ENCODE measurements around the gene MT1G. TPM values are rescaled to one million over a fixed set of nuclear protein-coding genes. Genes with fewer than 3 reads are reported as not detected.
"Not testable (repeated sequence)": the region's sequence is repeated elsewhere in the genome, so short reads cannot be mapped to it uniquely, and the experiment has no call there.

The MT1G gene
- total RNA-seq, 3 donors from 2014 or later (not counting 1 experiment from before 2014, with no cell fraction given) = 0.80 to 1.5 TPM; not detected in 1

DNA sequence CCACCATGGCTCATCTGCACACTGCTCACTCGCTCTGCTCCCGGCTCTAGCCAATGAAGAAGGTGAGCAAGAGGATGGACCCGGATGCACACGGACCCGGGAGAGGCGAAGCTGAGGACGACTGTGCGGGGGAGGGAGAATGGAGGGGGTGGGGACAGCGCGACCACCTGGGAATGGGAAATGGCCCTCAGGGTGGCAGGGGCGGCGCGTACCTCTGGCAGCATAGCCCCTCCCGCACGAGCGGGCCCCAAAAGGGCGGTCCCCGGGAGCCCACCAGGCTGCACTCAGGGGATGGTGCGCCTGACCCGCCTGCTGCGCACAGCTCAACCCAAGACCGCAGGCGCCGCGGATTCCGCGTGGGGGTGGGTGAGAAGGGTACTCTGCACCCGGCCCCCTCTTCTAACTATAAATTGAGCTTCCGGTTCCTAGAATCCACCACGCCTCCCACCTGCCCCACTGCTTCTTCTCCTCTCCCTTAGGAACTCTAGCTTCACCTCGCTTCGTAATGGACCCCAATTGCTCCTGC, 7.9 kb upstream of the MT1G start:
- peaks cover 11% of the 10 kb centered on the region for H3K4me1 ChIP-seq (ENCODE audit: control insufficient read depth, insufficient read depth, low read length)
- TF ChIP-seq, protein P1, sequence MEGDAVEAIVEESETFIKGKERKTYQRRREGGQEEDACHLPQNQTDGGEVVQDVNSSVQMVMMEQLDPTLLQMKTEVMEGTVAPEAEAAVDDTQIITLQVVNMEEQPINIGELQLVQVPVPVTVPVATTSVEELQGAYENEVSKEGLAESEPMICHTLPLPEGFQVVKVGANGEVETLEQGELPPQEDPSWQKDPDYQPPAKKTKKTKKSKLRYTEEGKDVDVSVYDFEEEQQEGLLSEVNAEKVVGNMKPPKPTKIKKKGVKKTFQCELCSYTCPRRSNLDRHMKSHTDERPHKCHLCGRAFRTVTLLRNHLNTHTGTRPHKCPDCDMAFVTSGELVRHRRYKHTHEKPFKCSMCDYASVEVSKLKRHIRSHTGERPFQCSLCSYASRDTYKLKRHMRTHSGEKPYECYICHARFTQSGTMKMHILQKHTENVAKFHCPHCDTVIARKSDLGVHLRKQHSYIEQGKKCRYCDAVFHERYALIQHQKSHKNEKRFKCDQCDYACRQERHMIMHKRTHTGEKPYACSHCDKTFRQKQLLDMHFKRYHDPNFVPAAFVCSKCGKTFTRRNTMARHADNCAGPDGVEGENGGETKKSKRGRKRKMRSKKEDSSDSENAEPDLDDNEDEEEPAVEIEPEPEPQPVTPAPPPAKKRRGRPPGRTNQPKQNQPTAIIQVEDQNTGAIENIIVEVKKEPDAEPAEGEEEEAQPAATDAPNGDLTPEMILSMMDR (IDR thresholded peaks at IDR 0.05) = no peak
- Mint-ChIP-seq H3K4me3 (peak overlapping the region; percentile 66), H3K36me3 (no peaks in the 10 kb centered on the region), H3K27ac (no peak overlapping the region), H3K27me3 (ENCODE audit: low read depth in 2 of 2) (peaks cover 43 to 45% of the 10 kb centered on the region in 2 donors), H3K9me3 (no peaks in the 10 kb centered on the region), H3K4me1 (peaks cover 4 to 12% of the 10 kb centered on the region in 2 donors)
- peaks cover 3% of the 10 kb centered on the region for H3K27me3 ChIP-seq (ENCODE audit: control insufficient read depth, insufficient read depth, low read length)
- 4% methylated on average over 32 of the region's 32 CpGs for WGBS (ENCODE audit: insufficient coverage)
- H3K4me3 ChIP-seq (ENCODE audit: low read length) = no peak overlapping the region
- intact Hi-C loops (cut with micrococcal nuclease) = no loop called here
- DNase-seq (peak; percentile 36 to 67), ATAC-seq (peak; percentile 60 to 84 (median 82))
- H3K36me3 ChIP-seq (ENCODE audit: control insufficient read depth, insufficient read depth, low read length) = no peaks in the 10 kb centered on the region
- no peaks in the 10 kb centered on the region for H3K9me3 ChIP-seq (ENCODE audit: control insufficient read depth, insufficient read depth, low read length)
- H3K27ac ChIP-seq (ENCODE audit: low read length) = no peak overlapping the region

DNA sequence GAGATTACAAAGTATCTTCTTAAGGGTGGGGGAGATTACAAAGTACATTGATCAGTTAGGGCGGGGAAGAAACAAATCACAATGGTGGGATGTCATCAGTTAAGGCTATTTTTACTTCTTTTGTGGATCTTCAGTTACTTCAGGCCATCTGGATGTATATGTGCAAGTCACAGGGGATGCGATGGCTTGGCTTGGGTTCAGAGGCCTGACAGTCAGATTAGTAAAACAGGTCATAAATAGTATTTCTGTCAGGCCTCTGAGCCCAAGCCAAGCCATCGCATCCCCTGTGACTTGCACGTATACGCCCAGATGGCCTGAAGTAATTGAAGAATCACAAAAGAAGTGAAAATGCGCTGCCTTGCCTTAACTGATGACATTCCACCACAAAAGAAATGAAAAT, 6.7 kb upstream of the MT1G start:
- H3K4me3 ChIP-seq (ENCODE audit: low read length); intact Hi-C loops (cut with micrococcal nuclease); H3K9me3 ChIP-seq (ENCODE audit: control insufficient read depth, insufficient read depth, low read length); H3K27ac ChIP-seq (ENCODE audit: low read length); DNase-seq; H3K27me3 ChIP-seq (ENCODE audit: control insufficient read depth, insufficient read depth, low read length); ATAC-seq; H3K4me3 Mint-ChIP-seq; H3K36me3 ChIP-seq (ENCODE audit: control insufficient read depth, insufficient read depth, low read length); H3K9me3 Mint-ChIP-seq; H3K36me3 Mint-ChIP-seq; H3K27ac Mint-ChIP-seq: not testable (repeated sequence)
- peaks cover 4 to 16% of the 10 kb centered on the region in 2 donors for H3K4me1 Mint-ChIP-seq
- peaks cover 11% of the 10 kb centered on the region for H3K4me1 ChIP-seq (ENCODE audit: control insufficient read depth, insufficient read depth, low read length)
- H3K27me3 Mint-ChIP-seq (ENCODE audit: low read depth in 2 of 2) = peaks cover 48 to 51% of the 10 kb centered on the region in 2 donors
- 79% methylated on average over 6 of the region's 6 CpGs for WGBS (ENCODE audit: insufficient coverage)

DNA sequence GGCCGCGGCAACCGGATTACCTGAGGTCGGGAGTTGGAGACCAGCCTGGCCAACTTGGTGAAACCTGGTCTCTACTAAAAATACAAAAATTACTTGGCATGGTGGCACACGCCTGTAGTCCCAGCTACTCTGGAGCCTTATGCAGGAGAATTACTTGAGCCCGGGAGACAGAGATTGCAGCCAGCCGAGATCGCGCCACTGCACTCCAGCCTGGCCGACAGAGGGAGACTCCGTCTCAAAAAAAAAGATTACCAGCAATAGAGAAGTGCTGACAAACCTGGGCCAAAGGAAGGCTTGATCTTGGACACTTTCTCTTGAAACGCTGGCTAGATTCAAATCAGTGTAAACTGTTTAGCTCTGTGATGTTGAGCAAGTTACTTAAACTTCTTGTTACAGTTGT, 6.1 kb upstream of the MT1G start:
- Mint-ChIP-seq H3K4me3 (no peak overlapping the region), H3K9me3 (no peaks in the 10 kb centered on the region), H3K36me3 (no peaks in the 10 kb centered on the region), H3K27ac (no peak overlapping the region), H3K27me3 (ENCODE audit: low read depth in 2 of 2) (peaks cover 54 to 57% of the 10 kb centered on the region in 2 donors), H3K4me1 (peaks cover 4 to 22% of the 10 kb centered on the region in 2 donors)
- whole genome bisulfite sequencing (ENCODE audit: insufficient coverage) = 45% methylated on average over 12 of the region's 12 CpGs
- TF ChIP-seq, protein P1 (IDR thresholded peaks at IDR 0.05) = no peak
- H3K4me1 ChIP-seq (ENCODE audit: control insufficient read depth, insufficient read depth, low read length) = peaks cover 11% of the 10 kb centered on the region
- H3K9me3 ChIP-seq (ENCODE audit: control insufficient read depth, insufficient read depth, low read length) = no peaks in the 10 kb centered on the region
- DNase-seq = peak in 1 of 2 donors; percentile 58
- H3K27ac ChIP-seq (ENCODE audit: low read length) = no peak overlapping the region
- H3K27me3 ChIP-seq (ENCODE audit: control insufficient read depth, insufficient read depth, low read length) = peaks cover 15% of the 10 kb centered on the region
- ATAC-seq = peak in 2 of 3 donors; percentile 42 to 52
- no peak overlapping the region for H3K4me3 ChIP-seq (ENCODE audit: low read length)
- intact Hi-C loops (cut with micrococcal nuclease) = no loop called here
- no peaks in the 10 kb centered on the region for H3K36me3 ChIP-seq (ENCODE audit: control insufficient read depth, insufficient read depth, low read length)

DNA sequence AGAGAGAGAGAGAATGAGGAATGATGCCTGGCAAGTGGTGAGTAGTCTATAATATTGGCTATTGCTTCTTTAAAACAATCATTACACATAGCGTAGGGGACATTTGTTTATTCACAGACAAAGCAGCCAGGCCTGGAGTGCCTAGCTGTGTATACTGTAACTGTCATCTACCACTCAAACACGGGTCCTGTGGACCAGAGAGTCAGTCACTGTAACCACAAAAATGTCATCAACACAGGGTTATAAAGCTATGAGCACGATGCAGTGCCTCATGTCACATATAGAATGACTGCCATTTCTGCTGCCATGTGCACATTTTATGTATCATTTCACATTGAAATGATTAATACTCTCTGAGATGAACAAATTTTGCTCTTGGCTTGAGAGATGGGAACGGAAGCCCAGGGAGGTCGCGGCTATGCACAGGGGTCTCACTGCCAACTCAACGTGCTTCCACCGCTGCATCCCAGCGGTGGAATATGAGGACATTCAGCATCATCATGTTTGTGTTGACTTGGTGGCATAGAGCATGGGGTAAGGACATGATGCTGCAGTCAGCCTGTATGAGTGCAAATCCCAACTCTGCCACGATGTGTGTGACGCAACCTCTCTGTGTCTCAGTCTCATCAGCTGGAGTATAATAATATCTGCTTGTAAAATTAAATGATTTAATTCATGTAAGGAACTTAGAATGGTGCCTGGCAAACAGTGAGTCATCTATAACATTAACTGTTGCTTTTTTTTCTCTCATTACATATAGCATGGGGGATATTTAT, 5.1 kb upstream of the MT1G start:
- Histone ChIP-seq H3K36me3 (ENCODE audit: control insufficient read depth, insufficient read depth, low read length) (no peaks in the 10 kb centered on the region), H3K9me3 (ENCODE audit: control insufficient read depth, insufficient read depth, low read length) (no peaks in the 10 kb centered on the region), H3K4me3 (ENCODE audit: low read length) (no peak overlapping the region), H3K27me3 (ENCODE audit: control insufficient read depth, insufficient read depth, low read length) (peaks cover 24% of the 10 kb centered on the region), H3K4me1 (ENCODE audit: control insufficient read depth, insufficient read depth, low read length) (peaks cover 14% of the 10 kb centered on the region), H3K27ac (ENCODE audit: low read length) (no peak overlapping the region)
- peaks cover 63 to 67% of the 10 kb centered on the region in 2 donors for H3K27me3 Mint-ChIP-seq (ENCODE audit: low read depth in 2 of 2)
- H3K36me3 Mint-ChIP-seq = no peaks in the 10 kb centered on the region
- TF ChIP-seq, protein P1 (IDR thresholded peaks at IDR 0.05) = no peak
- H3K27ac Mint-ChIP-seq = no peak overlapping the region
- intact Hi-C loops (cut with micrococcal nuclease) = no loop called here
- WGBS (ENCODE audit: insufficient coverage) = 88% methylated on average over 11 of the region's 11 CpGs
- no peaks in the 10 kb centered on the region for H3K9me3 Mint-ChIP-seq
- peaks cover 4 to 32% of the 10 kb centered on the region in 2 donors for H3K4me1 Mint-ChIP-seq
- H3K4me3 Mint-ChIP-seq = no peak overlapping the region
- DNase-seq (no peak), ATAC-seq (no peak)

DNA sequence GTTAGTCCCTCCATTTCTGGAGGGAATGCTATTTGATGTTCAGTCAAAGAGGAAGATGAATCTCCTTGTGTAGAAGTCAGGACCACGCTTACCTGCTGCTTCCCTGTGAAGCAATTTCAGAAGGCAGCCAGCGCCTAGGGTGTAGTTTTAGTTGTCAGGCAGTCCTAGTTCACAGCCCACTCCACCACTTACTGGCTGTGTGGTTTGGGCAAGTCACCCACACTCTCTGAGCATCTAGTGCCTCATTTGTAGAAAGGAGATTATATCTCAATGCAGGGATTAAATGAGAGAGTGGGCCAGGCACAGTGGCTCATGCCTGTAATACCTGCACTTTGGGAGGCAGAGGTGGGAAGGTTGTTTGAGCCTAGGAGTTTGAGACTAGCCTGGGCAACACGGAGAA, 4.3 kb upstream of the MT1G start:
- 90% methylated on average over 3 of the region's 3 CpGs for WGBS (ENCODE audit: insufficient coverage)
- Histone ChIP-seq H3K4me1 (ENCODE audit: control insufficient read depth, insufficient read depth, low read length) (peaks cover 14% of the 10 kb centered on the region), H3K27me3 (ENCODE audit: control insufficient read depth, insufficient read depth, low read length) (peaks cover 28% of the 10 kb centered on the region)
- H3K4me3 ChIP-seq (ENCODE audit: low read length); H3K27ac Mint-ChIP-seq; H3K9me3 Mint-ChIP-seq; DNase-seq; H3K9me3 ChIP-seq (ENCODE audit: control insufficient read depth, insufficient read depth, low read length); H3K36me3 Mint-ChIP-seq; H3K4me3 Mint-ChIP-seq; H3K27ac ChIP-seq (ENCODE audit: low read length); intact Hi-C loops (cut with micrococcal nuclease); H3K36me3 ChIP-seq (ENCODE audit: control insufficient read depth, insufficient read depth, low read length); ATAC-seq: not testable (repeated sequence)
- peaks cover 4 to 32% of the 10 kb centered on the region in 2 donors for H3K4me1 Mint-ChIP-seq
- peaks cover 67 to 75% of the 10 kb centered on the region in 2 donors for H3K27me3 Mint-ChIP-seq (ENCODE audit: low read depth in 2 of 2)

DNA sequence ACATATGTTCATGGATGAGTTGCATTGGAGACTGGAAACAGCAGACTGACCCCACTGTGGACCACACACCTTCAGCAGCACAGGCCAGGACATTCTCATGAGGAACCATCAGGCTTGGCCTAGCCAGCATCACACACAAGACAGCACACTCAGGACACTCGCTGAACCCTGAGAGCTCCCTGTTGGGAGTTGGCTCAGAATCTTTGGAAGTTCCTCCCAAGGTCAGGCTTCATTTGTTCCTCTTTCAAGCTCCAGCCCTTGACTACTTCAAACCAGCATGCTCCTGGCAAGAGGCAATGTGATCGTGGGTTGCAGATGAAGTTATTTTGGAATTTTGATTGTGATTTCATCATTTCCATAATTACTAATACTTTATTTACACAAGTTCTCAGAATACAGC, 3.8 kb upstream of the MT1G start:
- H3K27ac ChIP-seq (ENCODE audit: low read length); H3K36me3 ChIP-seq (ENCODE audit: control insufficient read depth, insufficient read depth, low read length); ATAC-seq; intact Hi-C loops (cut with micrococcal nuclease); H3K4me3 Mint-ChIP-seq; DNase-seq; H3K27ac Mint-ChIP-seq; H3K9me3 Mint-ChIP-seq; H3K4me3 ChIP-seq (ENCODE audit: low read length); H3K9me3 ChIP-seq (ENCODE audit: control insufficient read depth, insufficient read depth, low read length); H3K36me3 Mint-ChIP-seq: not testable (repeated sequence)
- Histone ChIP-seq H3K27me3 (ENCODE audit: control insufficient read depth, insufficient read depth, low read length) (peaks cover 31% of the 10 kb centered on the region), H3K4me1 (ENCODE audit: control insufficient read depth, insufficient read depth, low read length) (peaks cover 14% of the 10 kb centered on the region)
- H3K4me1 Mint-ChIP-seq = peaks cover 4 to 32% of the 10 kb centered on the region in 2 donors
- 92% methylated on average over 1 of the region's 2 CpGs for WGBS (ENCODE audit: insufficient coverage)
- peaks cover 67 to 75% of the 10 kb centered on the region in 2 donors for H3K27me3 Mint-ChIP-seq (ENCODE audit: low read depth in 2 of 2)
